Measurements from ENCODE around the gene MMADHC.
"Not testable (repeated sequence)": the region's sequence is repeated elsewhere in the genome, so short reads cannot be mapped to it uniquely, and the experiment has no call there.

The MMADHC gene

DNA sequence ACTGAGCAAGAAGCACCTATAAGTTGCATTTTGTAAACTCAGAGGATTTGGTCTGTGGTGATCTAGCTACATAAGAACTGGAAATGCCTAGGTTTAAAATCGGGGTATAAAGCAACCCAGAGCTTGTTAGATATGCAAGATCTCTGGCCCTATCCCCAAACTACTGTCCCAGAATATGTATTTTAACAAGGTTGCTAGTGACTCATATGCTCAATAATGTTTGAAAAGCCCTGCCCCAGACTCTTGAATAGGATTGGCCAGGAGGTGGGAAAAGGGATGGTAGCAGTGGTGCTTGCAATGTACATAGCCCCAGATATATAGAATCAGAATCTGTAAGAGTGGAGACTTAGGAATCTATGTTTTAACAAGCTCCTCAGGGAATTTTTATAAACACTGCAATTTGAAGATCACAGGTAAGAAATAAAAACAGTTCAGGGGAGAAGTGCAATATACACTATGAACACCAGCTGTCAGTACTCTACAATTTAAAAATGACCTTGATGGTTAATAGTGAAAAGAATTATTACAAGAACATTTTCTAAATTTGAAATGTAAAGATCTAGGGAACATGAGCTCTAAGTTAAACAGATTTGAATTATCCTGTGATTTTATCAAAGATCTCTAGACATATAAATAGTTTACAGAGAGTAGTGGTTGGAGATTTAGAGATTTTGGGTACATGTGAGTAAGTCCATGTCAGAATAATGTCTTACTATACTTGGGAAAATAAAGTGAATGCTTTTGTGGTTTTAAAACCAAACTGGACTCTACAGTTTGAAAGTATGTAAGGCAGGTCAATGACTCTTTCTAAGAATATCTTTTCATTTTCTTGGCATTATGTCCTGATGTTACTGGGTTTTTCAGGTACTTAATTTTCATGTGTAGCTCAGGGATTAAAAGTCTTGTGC lies 7.7 kb upstream of the MMADHC start:
- H3K4me3 ChIP-seq (ENCODE audit: low read depth, low read length), result no peak overlapping the region

DNA sequence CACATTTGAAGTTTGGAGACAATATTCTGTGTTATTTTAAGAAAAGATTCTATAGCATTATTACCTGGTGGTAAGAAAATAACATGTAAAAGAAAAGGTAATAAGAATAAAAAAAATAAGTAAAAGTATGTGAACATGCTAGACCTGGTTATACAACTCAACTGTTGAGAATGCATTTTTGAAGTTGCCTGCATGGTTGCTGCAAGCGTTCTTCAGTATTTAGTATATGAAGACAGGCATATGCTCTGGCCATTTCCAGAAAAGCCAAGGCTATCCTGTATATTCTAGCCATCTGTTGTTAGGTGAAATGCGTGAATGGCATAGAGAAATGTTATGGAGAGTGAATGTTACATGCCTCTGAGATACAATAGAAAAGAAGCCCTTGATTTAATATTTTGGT lies 6.8 kb upstream of the MMADHC start:
- H3K4me3 ChIP-seq (ENCODE audit: low read depth, low read length), result no peak overlapping the region

DNA sequence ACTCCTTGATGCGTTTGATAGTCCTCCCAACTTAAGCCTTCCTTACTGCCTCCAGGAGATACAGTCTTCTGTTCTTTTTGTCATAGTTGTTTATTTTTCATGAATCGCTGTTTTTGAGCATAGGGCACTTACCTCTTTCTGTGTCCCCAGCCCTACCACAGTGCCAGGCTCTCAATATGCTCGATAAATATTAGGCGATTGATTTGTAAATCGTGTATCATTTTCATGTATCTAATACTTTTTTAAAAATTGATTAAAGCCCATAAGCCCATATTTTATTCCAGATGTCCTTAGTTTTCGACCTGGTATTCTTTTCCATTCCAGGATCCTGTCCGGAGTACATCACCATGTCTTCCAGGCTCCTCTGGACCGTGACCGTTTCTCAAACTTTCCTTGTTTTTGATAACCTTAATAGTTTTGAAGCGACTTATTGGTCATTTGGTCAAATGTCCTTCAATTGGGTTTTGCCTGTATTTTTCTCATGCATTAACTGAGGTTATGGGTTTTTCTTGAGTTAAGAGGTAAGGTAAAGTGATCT lies 444 bp upstream of the MMADHC start:
- H3K4me3 ChIP-seq (ENCODE audit: low read depth, low read length), result peak overlapping the region; percentile 100

DNA sequence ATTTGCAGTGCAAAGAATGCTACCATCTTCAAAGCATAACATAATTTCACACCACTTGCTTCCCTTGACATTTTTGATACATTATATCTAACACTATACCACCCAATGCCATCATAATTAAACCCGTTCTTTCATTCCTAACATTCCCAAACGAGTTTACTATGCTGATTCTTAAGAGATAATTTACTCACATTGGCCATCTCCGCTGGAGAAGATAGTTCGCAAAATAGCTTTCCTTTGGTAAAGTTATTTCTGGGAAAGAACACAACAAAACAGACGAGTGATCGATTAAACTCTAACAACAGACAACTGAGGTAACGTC lies 716 bp downstream of the MMADHC start:
- H3K4me3 ChIP-seq (ENCODE audit: low read depth, low read length), result peak overlapping the region; percentile 100

DNA sequence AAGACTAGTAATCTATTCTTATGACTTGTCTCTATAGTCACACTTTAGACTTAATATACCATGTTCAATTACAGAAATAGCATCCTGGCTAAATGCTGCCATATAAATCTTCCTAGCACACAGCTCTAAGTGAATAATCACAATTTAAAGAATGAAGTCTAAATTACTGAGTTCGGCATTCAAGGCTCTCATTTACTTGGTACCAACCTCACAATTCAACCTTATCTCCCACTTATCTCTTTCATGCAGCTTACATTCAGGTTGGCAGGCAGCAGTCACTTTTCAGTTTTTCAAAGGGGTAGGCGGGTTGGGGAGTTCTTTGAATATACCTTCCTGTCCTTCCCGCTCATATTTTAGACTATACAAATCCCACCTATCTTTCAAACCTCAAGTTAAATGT lies 1.5 kb downstream of the MMADHC start:
- peak overlapping the region; percentile 100 for H3K4me3 ChIP-seq (ENCODE audit: low read depth, low read length)

- no peak overlapping the region for H3K4me3 ChIP-seq (ENCODE audit: low read depth, low read length)
These were observed 2.2 kb downstream of the MMADHC start for GRCh38 chr2:149585166-149585885.

DNA sequence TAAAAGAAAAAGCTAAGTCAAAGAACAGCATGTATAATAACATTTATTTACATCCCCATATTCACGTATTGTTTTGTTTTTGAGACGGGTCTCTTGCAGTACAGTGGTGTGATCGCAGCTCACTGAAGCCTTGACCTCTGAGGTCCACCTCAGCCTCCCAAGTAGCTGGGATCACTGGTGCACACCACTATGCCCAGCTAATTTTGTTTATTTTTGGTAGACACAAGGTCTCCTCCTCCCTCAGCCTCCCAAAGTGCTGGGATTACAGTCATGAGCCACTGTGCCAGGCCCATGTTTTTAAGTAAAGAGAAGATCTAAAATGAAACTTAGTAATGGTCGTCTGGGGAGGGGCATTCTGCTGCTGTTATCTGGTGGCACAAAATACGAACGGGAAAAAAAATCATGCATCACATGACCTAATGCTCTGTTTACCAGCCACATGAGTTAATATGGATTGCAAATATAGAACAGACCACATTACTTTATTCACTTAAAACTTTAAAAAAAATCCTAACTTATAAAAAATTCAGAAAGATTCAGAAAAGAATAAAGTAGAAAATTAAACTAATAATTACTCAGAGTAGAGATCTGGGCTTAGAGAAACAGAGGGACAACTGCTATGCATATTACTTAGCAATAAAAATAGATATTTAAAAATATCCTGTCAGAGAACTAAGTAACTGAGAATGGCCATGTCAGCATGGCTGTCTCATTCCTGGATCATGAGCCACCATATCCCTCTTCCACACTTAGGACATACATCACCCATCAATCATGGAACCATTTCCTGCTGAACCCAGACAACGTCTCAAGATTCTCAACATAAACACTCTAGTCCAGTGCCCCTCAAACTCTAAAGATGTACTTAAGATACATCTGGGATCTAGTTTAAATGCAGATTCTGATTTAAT lies 7.3 kb downstream of the MMADHC start:
- H3K4me3 ChIP-seq (ENCODE audit: low read depth, low read length), result no peak overlapping the region

GRCh38 chr2:149577269-149577668 lies 10.3 kb downstream of the MMADHC start:
- H3K4me3 ChIP-seq (ENCODE audit: low read depth, low read length), result no peak overlapping the region

DNA sequence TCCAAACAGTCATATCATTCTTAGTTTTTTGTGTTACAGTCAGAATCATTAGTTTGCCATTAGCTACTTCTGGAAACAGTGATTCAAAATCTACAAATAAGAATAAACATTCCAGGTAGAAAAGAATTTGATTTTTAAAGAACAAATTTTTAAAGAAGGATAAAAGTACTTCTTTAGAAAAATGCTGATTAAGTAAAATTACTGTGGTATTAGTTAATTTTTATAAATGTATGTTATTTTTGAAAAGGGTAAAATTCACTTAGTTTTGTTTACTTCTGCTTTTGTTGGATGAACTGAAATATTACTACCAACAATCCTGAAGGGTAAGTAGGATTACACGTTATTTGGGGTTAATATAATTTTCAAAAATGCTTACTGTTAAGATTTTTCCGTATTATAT lies 11.8 kb downstream of the MMADHC start:
- no peak overlapping the region for H3K4me3 ChIP-seq (ENCODE audit: low read depth, low read length)

DNA sequence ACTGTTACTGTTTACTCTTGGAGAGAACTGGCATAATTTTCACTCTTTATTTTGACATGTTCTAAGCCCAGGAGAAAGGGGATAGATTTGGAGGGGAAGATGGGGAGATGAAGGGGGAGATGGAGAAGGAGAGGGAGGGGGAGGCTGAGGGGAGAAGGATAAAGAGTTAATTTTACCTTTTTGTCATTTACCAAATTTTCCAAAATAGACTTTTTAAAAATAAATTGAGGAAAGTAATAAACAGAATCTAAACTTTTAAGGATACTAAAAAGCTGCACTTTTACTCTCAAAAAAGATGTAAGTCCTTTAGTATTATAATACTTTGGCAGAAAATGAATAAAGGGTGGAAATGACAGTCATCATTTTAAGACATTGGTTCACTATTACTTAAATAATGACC lies 12.3 kb downstream of the MMADHC start:
- H3K4me3 ChIP-seq (ENCODE audit: low read depth, low read length), result no peak overlapping the region

DNA sequence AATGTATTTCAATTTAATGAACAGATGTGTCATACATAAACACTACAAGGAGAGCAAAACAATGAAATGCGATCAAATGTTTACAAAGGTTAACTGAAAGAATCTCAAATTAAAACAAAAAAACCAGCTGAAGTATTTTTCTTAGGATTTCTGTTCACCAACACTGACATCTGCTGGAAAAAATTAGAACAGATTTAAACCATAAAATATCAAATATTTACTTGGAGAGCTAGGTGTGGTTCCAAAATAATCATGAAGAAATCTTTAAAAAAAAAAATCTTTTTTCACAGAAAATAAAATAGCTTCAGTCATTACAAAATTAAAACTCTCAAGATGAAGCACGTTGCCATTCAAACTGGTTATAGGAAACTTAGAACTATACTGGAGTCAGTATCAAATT lies 13.8 kb downstream of the MMADHC start:
- no peak overlapping the region for H3K4me3 ChIP-seq (ENCODE audit: low read depth, low read length)

- no peak overlapping the region for H3K4me3 ChIP-seq (ENCODE audit: low read depth, low read length)
These were observed 15.2 kb downstream of the MMADHC start for GRCh38 chr2:149572102-149572953.

- no peak overlapping the region for H3K4me3 ChIP-seq (ENCODE audit: low read depth, low read length)
These were observed 19.4 kb downstream of the MMADHC start for GRCh38 chr2:149568138-149568537.

DNA sequence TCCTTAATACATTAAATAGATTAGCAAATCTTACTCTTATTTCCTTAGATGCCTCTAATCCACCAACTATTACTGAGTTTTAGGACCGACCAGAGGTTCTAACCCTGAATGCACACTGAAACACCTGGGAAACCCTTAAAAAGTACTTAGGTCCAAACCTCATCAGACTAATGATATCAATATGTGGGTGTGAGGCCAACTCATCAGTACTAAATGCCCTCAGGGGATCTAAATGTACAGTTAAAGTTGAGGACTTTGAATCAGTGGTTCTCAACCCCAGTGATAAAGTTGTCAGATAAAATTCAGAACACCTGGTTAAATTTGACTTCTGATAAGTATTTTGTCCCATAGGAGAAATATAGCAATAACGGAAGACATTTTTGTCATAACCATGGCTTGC lies 20.9 kb downstream of the MMADHC start:
- H3K4me3 ChIP-seq (ENCODE audit: low read depth, low read length), result no peak overlapping the region

DNA sequence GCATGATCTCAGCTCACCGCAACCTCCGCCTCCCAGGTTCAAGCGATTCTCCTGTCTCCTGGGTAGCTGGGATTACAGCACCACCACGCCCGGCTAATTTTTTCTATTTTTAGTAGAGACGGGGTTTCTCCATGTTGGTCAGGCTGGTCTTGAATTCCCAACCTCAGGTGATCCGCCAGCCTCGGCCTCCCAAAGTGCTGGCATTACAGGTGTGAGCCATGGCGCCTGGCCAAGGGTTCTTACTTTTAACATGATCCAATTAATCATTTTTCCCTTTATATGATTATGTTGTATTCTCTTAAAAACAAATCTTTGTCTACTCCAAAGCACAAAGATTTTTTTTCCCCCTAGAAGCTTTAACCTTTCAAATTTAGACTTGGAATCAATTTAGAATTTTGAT lies 21.9 kb downstream of the MMADHC start:
- H3K4me3 ChIP-seq (ENCODE audit: low read depth, low read length), result not testable (repeated sequence)

- no peak overlapping the region for H3K4me3 ChIP-seq (ENCODE audit: low read depth, low read length)
These were observed 22.6 kb downstream of the MMADHC start for GRCh38 chr2:149564983-149565382.

DNA sequence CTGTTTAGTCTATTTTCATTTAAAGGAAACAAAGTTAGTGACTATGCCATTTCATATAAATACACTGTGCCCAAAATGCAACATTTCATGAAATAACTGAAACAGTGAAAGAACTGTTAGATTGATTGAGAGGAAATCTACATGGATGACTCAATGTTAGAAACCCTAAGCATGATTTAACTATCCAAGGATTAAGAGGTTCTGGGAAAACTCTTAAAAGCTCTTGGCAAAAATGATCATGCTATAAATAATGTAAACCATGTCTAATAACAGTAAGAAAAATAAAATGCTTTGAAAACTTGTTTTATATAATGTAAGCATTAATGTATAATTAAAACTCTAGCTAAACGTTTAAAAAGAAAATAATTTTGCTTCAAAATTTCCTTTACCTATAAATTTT lies 23.5 kb downstream of the MMADHC start:
- no peak overlapping the region for H3K4me3 ChIP-seq (ENCODE audit: low read depth, low read length)

GRCh38 chr2:149562324-149562723 lies 25.3 kb downstream of the MMADHC start:
- H3K4me3 ChIP-seq (ENCODE audit: low read depth, low read length), result no peak overlapping the region

DNA sequence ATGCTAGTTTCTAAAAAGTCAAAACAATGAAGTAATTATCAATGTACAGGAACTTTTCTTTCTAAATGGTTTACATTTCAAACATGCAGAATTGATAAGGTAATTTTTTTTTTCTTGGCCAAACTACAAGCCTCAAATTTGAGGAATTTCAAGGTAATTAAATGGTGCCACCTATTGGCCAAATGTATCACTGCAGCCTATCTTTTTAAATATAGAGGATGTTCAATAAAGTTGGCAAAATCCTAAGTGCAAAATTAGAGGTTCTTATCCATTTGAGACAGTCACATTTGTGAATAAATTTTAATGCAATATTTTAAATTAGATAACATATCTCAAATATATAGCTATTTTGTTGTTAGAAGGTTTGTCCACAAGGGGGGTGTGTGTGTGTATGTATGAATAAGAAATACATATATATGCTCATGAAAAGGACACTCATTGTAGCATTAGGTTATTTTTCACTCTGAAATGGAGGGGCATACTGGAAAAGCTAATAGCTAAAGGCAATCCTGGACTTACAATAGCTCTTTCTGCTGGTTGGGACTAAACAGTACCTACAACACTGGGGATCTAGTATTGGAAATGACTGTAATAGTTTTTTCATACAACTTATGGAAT lies 26.2 kb downstream of the MMADHC start:
- no peak overlapping the region for H3K4me3 ChIP-seq (ENCODE audit: low read depth, low read length)
